H54 (cell line): ENCODE data around the gene NAPB.
"Not testable (repeated sequence)": the region's sequence is repeated elsewhere in the genome, so short reads cannot be mapped to it uniquely, and the experiment has no call there.

ENCODE experiments used
- DNase-seq: peaks from one replicate; pipeline ENCODE4 v3.0.0; 2011; ENCODE audit warnings: low spot score, mixed read lengths; ENCODE audit not compliant: insufficient read length
- FAIRE-seq: peaks from 3 replicates; lab custom pipeline; 2011; peaks lifted over from hg19 to GRCh38; lab: Jason Lieb, UNC
- POLR2A ChIP-seq: IDR thresholded peaks from 2 replicates; pipeline ENCODE4 v1.6.1; 2011; ENCODE audit warnings: low read depth, mild to moderate bottlenecking, low read length

NAPB gene

GRCh38 chr20:23361119-23361475 lies 60.2 kb downstream of the NAPB start:
- FAIRE-seq, result no peak

GRCh38 chr20:23360531-23360930 lies 60.8 kb downstream of the NAPB start:
- no peak for DNase-seq
- TF ChIP-seq POLR2A, result no peak
- FAIRE-seq, result no peak

More at GRCh38 chr20:23361119-23361475, 60.2 kb downstream of the NAPB start:
- no peak for DNase-seq
- no peak for TF ChIP-seq POLR2A

- no peak for TF ChIP-seq POLR2A
- DNase-seq, result no peak
- no peak for FAIRE-seq
These were observed 62.2 kb downstream of the NAPB start for GRCh38 chr20:23358923-23359593.

- DNase-seq (no peak), FAIRE-seq (no peak)
- TF ChIP-seq POLR2A, result no peak
These were observed 62.8 kb downstream of the NAPB start for GRCh38 chr20:23358563-23358906.

- DNase-seq (peak; percentile 86), FAIRE-seq (peak; percentile 23)
- peak; percentile 88 for TF ChIP-seq POLR2A
These were observed 63.3 kb downstream of the NAPB start for GRCh38 chr20:23357767-23358562.

- TF ChIP-seq POLR2A, result no peak
- DNase-seq (no peak), FAIRE-seq (no peak)
These were observed 65.1 kb downstream of the NAPB start for GRCh38 chr20:23356203-23356602.

GRCh38 chr20:23350904-23351838 lies 70.1 kb downstream of the NAPB start:
- peak; percentile 22; the same call in 1 of the 2 replicates for TF ChIP-seq POLR2A
- DNase-seq (no peak), FAIRE-seq (no peak)

GRCh38 chr20:23350196-23350903 lies 70.9 kb downstream of the NAPB start, which contains the start of gene NXT1:
Gene NXT1, plus strand, starts transcription at chr20:23350791. Its CDS starts 3,251 bp downstream, at chr20:23354042.
- FAIRE-seq, result no peak
- DNase-seq, result peak; percentile 84
- TF ChIP-seq POLR2A, result peak; percentile 68

GRCh38 chr20:23349338-23350195 lies 71.7 kb downstream of the NAPB start:
- TF ChIP-seq POLR2A, result no peak
- DNase-seq, result peak; percentile 69
- no peak for FAIRE-seq

- not testable (repeated sequence) for FAIRE-seq, DNase-seq
These were observed 72.8 kb downstream of the NAPB start for GRCh38 chr20:23348510-23348909.

- DNase-seq, result no peak
- FAIRE-seq, result no peak
- no peak for TF ChIP-seq POLR2A
These were observed 73.5 kb downstream of the NAPB start for GRCh38 chr20:23347791-23348190.

GRCh38 chr20:23346002-23346401 lies 75.3 kb downstream of the NAPB start:
- no peak for TF ChIP-seq POLR2A
- FAIRE-seq (no peak), DNase-seq (no peak)
